H1 (cell line): ENCODE results near the gene DCAF4. TPM values are rescaled to one million over a fixed set of nuclear protein-coding genes. Genes with fewer than 3 reads are reported as not detected.
A peak's percentile ranks its signal among the peaks of the same experiment; 100 is the strongest.

Source experiments
- CHD1 ChIP-seq: IDR thresholded peaks from 2 replicates; pipeline ENCODE4 v1.6.1; 2012; ENCODE audit warnings: low read depth, low read length, improper control_type of control experiment
- CTBP2 ChIP-seq: IDR thresholded peaks from 2 replicates; pipeline ENCODE4 v1.7.0; 2011; ENCODE audit warnings: borderline replicate concordance, mild to moderate bottlenecking, moderate library complexity, mixed read lengths, low read length; ENCODE audit not compliant: insufficient read depth, insufficient read length
- RNF2 ChIP-seq: fragments of 200-900, 300-1000 bp; sonication (generic); IDR thresholded peaks from 2 replicates; pipeline ENCODE4 v1.7.1; 2016; ENCODE audit warnings: borderline replicate concordance, low read depth, mild to moderate bottlenecking, antibody characterized with exemption, low read length; ENCODE audit not compliant: poor library complexity, severe bottlenecking; ENCODE audit errors: missing control alignments
- SAP30 ChIP-seq: fragments of 300-600 bp; sonication (generic); IDR thresholded peaks from 2 replicates; pipeline ENCODE4 v1.7.1; 2012; ENCODE audit warnings: low read length, moderate library complexity, mild to moderate bottlenecking, inconsistent platforms; ENCODE audit not compliant: insufficient read depth, insufficient replicate concordance
- polyA plus RNA-seq, 7 experiments: library from polyadenylated mRNA; depleted of rRNA in 3 of 7; stranded (reverse) in 5 of 7; unstranded in 2 of 7; fragments of >200 nt in 5 of 7; fragments of 200-250 nt in 2 of 7; gene quantifications; 1 replicate in 5 of 7; 2 replicates in 1 of 7; 4 replicates in 1 of 7; pipeline versions ENCODE4 v1.2.1 to v1.2.3, GENCODE V29; 2011 to 2013; ENCODE audit warnings: missing spikeins in 2 of 7, mixed read lengths in 2 of 7
- total RNA-seq: library from RNA; stranded (reverse); fragmentation: NEBNext Ultra II Directional; extraction: Animal tissue kit (Norgen Biotek cat#: 25700); gene quantifications from 2 replicates; pipeline ENCODE4 v1.2.1, GENCODE V29; 2021
- TF ChIP-seq, protein P1 (sequence below): fragments of 300-600 bp; sonication (generic); IDR thresholded peaks from 2 replicates; pipeline ENCODE4 v1.7.1; 2012; ENCODE audit warnings: low read length, moderate library complexity, mild to moderate bottlenecking, inconsistent platforms; ENCODE audit not compliant: insufficient replicate concordance
- TF ChIP-seq, protein P2 (sequence below), 3 experiments: IDR thresholded peaks; 1 replicate in 2 of 3; 2 replicates in 1 of 3; pipeline versions ENCODE4 v1.5.1 to v1.6.1; 2011; ENCODE audit warnings: low read length in 3 of 3, mild to moderate bottlenecking in 3 of 3, inconsistent platforms in 2 of 3, low read depth in 1 of 3, moderate library complexity in 1 of 3; ENCODE audit not compliant: insufficient read depth in 1 of 3; ENCODE audit errors: control extremely low read depth in 1 of 3

The DCAF4 gene
- total and polyA plus RNA-seq, 2 of the 8 experiments (the other 6 are each of a cell fraction or from before 2014, with no cell fraction given), result 17.0 to 21.1 TPM

DNA sequence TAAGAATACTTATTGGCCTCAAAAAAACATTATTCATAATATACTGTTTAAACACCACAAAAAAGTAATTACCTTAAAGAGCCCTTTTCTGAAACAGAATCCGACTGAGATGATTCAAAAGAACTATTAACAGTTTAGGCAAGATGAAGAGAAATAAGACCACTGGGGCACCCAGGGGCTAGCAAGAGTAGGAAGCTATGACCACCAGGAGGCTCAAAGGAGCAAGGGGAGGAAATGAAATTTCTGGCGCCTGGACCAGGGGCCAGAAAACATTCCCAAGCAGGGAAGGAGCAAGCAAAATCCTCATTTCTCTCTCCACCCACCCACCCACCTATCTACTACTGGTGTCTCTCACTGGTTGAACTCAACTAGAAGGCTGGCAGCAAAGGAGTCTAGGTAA lies 6.3 kb upstream of the DCAF4 start (continued):
- TF ChIP-seq, protein P1, sequence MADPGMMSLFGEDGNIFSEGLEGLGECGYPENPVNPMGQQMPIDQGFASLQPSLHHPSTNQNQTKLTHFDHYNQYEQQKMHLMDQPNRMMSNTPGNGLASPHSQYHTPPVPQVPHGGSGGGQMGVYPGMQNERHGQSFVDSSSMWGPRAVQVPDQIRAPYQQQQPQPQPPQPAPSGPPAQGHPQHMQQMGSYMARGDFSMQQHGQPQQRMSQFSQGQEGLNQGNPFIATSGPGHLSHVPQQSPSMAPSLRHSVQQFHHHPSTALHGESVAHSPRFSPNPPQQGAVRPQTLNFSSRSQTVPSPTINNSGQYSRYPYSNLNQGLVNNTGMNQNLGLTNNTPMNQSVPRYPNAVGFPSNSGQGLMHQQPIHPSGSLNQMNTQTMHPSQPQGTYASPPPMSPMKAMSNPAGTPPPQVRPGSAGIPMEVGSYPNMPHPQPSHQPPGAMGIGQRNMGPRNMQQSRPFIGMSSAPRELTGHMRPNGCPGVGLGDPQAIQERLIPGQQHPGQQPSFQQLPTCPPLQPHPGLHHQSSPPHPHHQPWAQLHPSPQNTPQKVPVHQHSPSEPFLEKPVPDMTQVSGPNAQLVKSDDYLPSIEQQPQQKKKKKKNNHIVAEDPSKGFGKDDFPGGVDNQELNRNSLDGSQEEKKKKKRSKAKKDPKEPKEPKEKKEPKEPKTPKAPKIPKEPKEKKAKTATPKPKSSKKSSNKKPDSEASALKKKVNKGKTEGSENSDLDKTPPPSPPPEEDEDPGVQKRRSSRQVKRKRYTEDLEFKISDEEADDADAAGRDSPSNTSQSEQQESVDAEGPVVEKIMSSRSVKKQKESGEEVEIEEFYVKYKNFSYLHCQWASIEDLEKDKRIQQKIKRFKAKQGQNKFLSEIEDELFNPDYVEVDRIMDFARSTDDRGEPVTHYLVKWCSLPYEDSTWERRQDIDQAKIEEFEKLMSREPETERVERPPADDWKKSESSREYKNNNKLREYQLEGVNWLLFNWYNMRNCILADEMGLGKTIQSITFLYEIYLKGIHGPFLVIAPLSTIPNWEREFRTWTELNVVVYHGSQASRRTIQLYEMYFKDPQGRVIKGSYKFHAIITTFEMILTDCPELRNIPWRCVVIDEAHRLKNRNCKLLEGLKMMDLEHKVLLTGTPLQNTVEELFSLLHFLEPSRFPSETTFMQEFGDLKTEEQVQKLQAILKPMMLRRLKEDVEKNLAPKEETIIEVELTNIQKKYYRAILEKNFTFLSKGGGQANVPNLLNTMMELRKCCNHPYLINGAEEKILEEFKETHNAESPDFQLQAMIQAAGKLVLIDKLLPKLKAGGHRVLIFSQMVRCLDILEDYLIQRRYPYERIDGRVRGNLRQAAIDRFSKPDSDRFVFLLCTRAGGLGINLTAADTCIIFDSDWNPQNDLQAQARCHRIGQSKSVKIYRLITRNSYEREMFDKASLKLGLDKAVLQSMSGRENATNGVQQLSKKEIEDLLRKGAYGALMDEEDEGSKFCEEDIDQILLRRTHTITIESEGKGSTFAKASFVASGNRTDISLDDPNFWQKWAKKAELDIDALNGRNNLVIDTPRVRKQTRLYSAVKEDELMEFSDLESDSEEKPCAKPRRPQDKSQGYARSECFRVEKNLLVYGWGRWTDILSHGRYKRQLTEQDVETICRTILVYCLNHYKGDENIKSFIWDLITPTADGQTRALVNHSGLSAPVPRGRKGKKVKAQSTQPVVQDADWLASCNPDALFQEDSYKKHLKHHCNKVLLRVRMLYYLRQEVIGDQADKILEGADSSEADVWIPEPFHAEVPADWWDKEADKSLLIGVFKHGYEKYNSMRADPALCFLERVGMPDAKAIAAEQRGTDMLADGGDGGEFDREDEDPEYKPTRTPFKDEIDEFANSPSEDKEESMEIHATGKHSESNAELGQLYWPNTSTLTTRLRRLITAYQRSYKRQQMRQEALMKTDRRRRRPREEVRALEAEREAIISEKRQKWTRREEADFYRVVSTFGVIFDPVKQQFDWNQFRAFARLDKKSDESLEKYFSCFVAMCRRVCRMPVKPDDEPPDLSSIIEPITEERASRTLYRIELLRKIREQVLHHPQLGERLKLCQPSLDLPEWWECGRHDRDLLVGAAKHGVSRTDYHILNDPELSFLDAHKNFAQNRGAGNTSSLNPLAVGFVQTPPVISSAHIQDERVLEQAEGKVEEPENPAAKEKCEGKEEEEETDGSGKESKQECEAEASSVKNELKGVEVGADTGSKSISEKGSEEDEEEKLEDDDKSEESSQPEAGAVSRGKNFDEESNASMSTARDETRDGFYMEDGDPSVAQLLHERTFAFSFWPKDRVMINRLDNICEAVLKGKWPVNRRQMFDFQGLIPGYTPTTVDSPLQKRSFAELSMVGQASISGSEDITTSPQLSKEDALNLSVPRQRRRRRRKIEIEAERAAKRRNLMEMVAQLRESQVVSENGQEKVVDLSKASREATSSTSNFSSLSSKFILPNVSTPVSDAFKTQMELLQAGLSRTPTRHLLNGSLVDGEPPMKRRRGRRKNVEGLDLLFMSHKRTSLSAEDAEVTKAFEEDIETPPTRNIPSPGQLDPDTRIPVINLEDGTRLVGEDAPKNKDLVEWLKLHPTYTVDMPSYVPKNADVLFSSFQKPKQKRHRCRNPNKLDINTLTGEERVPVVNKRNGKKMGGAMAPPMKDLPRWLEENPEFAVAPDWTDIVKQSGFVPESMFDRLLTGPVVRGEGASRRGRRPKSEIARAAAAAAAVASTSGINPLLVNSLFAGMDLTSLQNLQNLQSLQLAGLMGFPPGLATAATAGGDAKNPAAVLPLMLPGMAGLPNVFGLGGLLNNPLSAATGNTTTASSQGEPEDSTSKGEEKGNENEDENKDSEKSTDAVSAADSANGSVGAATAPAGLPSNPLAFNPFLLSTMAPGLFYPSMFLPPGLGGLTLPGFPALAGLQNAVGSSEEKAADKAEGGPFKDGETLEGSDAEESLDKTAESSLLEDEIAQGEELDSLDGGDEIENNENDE, result no peak
- TF ChIP-seq CTBP2, result no peak
- TF ChIP-seq, protein P2, sequence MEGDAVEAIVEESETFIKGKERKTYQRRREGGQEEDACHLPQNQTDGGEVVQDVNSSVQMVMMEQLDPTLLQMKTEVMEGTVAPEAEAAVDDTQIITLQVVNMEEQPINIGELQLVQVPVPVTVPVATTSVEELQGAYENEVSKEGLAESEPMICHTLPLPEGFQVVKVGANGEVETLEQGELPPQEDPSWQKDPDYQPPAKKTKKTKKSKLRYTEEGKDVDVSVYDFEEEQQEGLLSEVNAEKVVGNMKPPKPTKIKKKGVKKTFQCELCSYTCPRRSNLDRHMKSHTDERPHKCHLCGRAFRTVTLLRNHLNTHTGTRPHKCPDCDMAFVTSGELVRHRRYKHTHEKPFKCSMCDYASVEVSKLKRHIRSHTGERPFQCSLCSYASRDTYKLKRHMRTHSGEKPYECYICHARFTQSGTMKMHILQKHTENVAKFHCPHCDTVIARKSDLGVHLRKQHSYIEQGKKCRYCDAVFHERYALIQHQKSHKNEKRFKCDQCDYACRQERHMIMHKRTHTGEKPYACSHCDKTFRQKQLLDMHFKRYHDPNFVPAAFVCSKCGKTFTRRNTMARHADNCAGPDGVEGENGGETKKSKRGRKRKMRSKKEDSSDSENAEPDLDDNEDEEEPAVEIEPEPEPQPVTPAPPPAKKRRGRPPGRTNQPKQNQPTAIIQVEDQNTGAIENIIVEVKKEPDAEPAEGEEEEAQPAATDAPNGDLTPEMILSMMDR (IDR thresholded peaks at IDR 0.05; ENCODE audit: control extremely low read depth in 1 of 3, insufficient read depth in 1 of 3, low read depth in 1 of 3, low read length in 3 of 3), result peak; percentile 43 to 64 (median 54)
- TF ChIP-seq CHD1, result no peak
- no peak for TF ChIP-seq SAP30
- no peak for TF ChIP-seq RNF2
